ENCODE results near the gene SLC29A4. TPM values are rescaled to one million over a fixed set of nuclear protein-coding genes. Genes with fewer than 3 reads are reported as not detected.

SLC29A4 gene
- total and polyA plus RNA-seq, 2 of the 8 experiments (the other 6 are each of a cell fraction or from before 2014, with no cell fraction given) = 6.9 to 15.1 TPM

GRCh38 chr7:5284304-5285281 lies 1.9 kb downstream of the SLC29A4 start:
- H3K56ac ChIP-seq (replicated peaks; ENCODE audit: insufficient read length, low read depth, low read length) = no peak overlapping the region
- peaks cover 0 to 16% (median 11%) of the 10 kb centered on the region in 4 experiments; a peak in 6 of 7 replicates for H3K27me3 ChIP-seq (replicated peaks in 1 of 4; ENCODE audit: control insufficient read depth in 3 of 4, extremely low read depth in 1 of 4, insufficient read depth in 3 of 4, low read length in 3 of 4)
- no peak overlapping the region for H3K4ac ChIP-seq (replicated peaks; ENCODE audit: insufficient read length, low read depth, low read length)
- H3K9ac ChIP-seq (replicated peaks in 1 of 4; ENCODE audit: extremely low read depth in 1 of 4, low read depth in 3 of 4, low read length in 3 of 4) = no peak overlapping the region
- no peak overlapping the region for H4K91ac ChIP-seq (replicated peaks; ENCODE audit: insufficient read length, low read length)
- no peak overlapping the region; the same call in 1 of the 2 replicates for H3K18ac ChIP-seq (ENCODE audit: extremely low read depth, low read length)
- H2BK12ac ChIP-seq (ENCODE audit: low read depth, low read length) = no peak overlapping the region
- H3K27ac ChIP-seq (ENCODE audit: low read depth, low read length) = no peak overlapping the region
- H2BK120ac ChIP-seq (replicated peaks; ENCODE audit: low read depth, low read length) = no peak overlapping the region
- ChIA-PET CTCF (ENCODE audit: partially characterized antibody) (interaction anchor here (0.6 to 2.6 kb wide), 23 partner anchors 10 to 353 kb away, joined by 3 to 16 read pairs (median 3); no protein-coding TSS in a partner anchor), POLR2A (ENCODE audit: partially characterized antibody) (interaction anchor here (0.8 to 2.1 kb wide), 4 partner anchors 11 to 167 kb away, joined by 3 to 10 read pairs (median 3); no protein-coding TSS in a partner anchor)
- no peaks in the 10 kb centered on the region for H3K9me3 ChIP-seq (ENCODE audit: insufficient read depth in 2 of 2, low read depth in 1 of 2, low read length in 1 of 2)
- DNase-seq (ENCODE audit: low read depth in 1 of 2, low spot score in 2 of 2) (peak; percentile 49 to 82), FAIRE-seq (no peak)
- 55% methylated on average over 21 of the region's 24 CpGs; no CpG with 5 or more reads in 1 of the 2 experiments for WGBS, 2 experiments (ENCODE audit: extremely low coverage in 1 of 2, insufficient coverage in 1 of 2, insufficient read length in 1 of 2, insufficient replicate concordance in 2 of 2, low coverage in 1 of 2, low lambda C conversion rate in 2 of 2, missing lambda C conversion rate in 1 of 2)
- no peak overlapping the region for H4K5ac ChIP-seq (ENCODE audit: insufficient read length, low read depth, low read length)
- H3K4me1 ChIP-seq (replicated peaks in 1 of 4; ENCODE audit: control insufficient read depth in 3 of 4, insufficient read depth in 4 of 4, low read length in 3 of 4) = peaks cover 0 to 3% (median 3%) of the 10 kb centered on the region in 4 experiments; a peak in 5 of 7 replicates
- no peak overlapping the region for H2BK20ac ChIP-seq (ENCODE audit: low read length)
- peaks cover 0 to 1% of the 10 kb centered on the region in 2 experiments for H4K20me1 ChIP-seq (replicated peaks in 1 of 2; ENCODE audit: control insufficient read depth in 1 of 2, insufficient read depth in 2 of 2, low read length in 2 of 2)
- H2BK5ac ChIP-seq (ENCODE audit: low read depth, low read length) = no peak overlapping the region
- H3K79me1 ChIP-seq (ENCODE audit: low read depth, low read length) = no peaks in the 10 kb centered on the region
- H3K79me2 ChIP-seq (ENCODE audit: control insufficient read depth in 1 of 2, insufficient read depth in 2 of 2, low read length in 2 of 2) = no peaks in the 10 kb centered on the region
- H3K23me2 ChIP-seq (ENCODE audit: low read depth, low read length) = peaks cover 5% of the 10 kb centered on the region; the same call in 1 of the 2 replicates
- H3K4me3 ChIP-seq (ENCODE audit: extremely low read depth in 1 of 4, insufficient read depth in 2 of 4, low read depth in 3 of 4, low read length in 4 of 4) = no peak overlapping the region
- peak overlapping the region in 1 of 2 experiments; percentile 36; a peak in 1 of 4 replicates for H3K4me2 ChIP-seq (ENCODE audit: insufficient read depth in 1 of 2, low read depth in 2 of 2, low read length in 2 of 2)
- no peak overlapping the region for H2BK15ac ChIP-seq (ENCODE audit: low read length)
- no peak overlapping the region for H3K14ac ChIP-seq (ENCODE audit: insufficient read length)
- no peak overlapping the region for H2AFZ ChIP-seq (ENCODE audit: low read length)
- no peak overlapping the region for H4K8ac ChIP-seq (ENCODE audit: extremely low read depth, insufficient read depth, low read length)
- no peak overlapping the region for H3K23ac ChIP-seq (ENCODE audit: insufficient read length)
- peaks cover 0 to 4% (median 0%) of the 10 kb centered on the region in 4 experiments; a peak in 2 of 8 replicates for H3K36me3 ChIP-seq (ENCODE audit: control insufficient read depth in 2 of 4, insufficient read depth in 4 of 4, low read length in 3 of 4)
- no peak overlapping the region for H2AK5ac ChIP-seq (ENCODE audit: low read depth, low read length)
- TF ChIP-seq GABPA (IDR thresholded peaks at IDR 0.05; ENCODE audit: borderline replicate concordance, insufficient read depth, low read length) = peak; percentile 48; the same call in 1 of the 2 replicates
- TF ChIP-seq CTCF (IDR thresholded peaks at IDR 0.05; ENCODE audit: control extremely low read depth in 1 of 3, insufficient read depth in 1 of 3, low read depth in 1 of 3, low read length in 3 of 3) = peak; percentile 66 to 79 (median 78)
